EL (cell line): ENCODE results near the gene ADGRF4.
"Not testable (repeated sequence)": the region's sequence is repeated elsewhere in the genome, so short reads cannot be mapped to it uniquely, and the experiment has no call there.

ENCODE experiments used
- DNase-seq: peaks from one replicate; pipeline ENCODE4 v3.0.0-alpha.2; 2016

ADGRF4 gene

GRCh38 chr6:47736083-47736700, 37.8 kb downstream of the ADGRF4 start:
- DNase-seq = no peak

- DNase-seq = no peak
Observed at GRCh38 chr6:47737406-47737805, 39.0 kb downstream of the ADGRF4 start.

- DNase-seq = no peak
Observed at GRCh38 chr6:47740714-47741113, 42.3 kb downstream of the ADGRF4 start.

DNA sequence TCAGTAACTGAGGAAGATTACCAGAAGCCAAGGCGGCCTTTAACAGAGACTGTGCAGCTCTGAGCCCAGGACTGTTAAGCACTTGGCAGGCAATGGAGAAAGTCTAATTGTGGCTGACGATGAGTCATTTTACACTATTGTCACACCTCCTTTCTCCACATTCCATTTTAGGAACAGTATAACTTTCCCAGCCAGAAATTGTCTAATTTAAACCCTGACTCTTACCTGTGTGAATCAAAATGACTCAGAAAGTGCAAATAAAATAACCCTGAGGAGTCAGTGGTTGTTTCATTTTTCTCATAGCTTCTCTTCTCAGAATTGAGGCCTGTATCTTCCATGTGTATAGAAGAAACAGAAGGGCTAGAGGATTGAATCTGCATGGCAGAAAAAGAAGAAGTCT, 43.4 kb downstream of the ADGRF4 start:
- peak; percentile 7 for DNase-seq

DNA sequence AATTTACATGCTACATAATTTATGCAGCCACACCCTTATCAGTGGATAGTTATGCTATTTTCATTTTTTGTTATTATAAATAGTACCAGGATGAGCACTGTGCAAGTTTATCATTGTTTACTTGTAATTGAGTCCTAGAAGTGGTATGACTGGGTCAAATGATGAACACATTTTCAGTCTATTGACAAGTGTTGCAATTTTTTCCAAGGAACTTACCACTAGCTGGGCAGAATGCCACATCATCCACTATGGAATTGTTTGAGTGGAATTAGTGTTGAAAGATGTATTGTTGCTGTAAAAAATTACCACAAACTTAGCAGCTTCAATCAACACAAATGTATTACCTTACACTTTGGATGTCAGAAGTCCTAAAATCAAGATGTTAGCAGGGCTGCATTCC, 45.4 kb downstream of the ADGRF4 start:
- peak; percentile 6 for DNase-seq

DNA sequence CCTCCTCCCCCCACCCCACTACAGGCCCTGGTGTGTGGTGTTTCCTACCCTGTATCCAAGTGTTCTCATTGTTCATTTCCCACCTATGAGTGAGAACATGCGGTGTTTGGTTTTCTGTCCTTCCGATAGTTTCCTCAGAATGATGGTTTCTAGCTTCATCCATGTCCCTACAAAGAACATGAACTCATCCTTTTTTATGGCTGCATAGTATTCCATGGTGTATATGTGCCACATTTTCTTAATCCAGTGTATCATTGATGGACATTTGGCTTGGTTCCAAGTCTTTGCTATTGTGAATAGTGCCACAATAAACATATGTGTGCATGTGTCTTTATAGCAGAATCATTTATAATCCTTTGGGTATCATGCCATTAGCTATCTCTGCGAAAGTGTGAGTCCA, 46.9 kb downstream of the ADGRF4 start:
- DNase-seq = not testable (repeated sequence)

GRCh38 chr6:47749757-47750156, 51.4 kb downstream of the ADGRF4 start:
- DNase-seq = no peak

GRCh38 chr6:47752801-47753200, 54.4 kb downstream of the ADGRF4 start:
- DNase-seq = no peak

DNA sequence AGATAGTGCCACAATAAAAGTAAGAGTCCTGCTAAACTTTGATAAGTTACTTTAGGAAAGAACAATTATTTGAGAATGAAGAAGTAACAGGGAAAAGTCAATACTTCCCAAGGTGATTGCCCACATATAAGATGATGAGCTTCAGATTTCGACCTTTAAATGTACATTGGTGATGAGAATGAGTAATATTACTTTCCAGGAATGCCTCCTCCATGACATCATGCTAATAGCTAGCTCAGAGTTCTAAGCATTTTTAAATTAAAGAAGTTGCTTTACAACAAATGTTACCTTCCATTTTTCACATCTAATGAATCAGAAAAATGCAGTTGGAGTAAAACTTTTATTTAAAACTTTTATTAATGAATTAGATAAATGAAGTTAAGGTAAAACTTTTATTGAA, 61.0 kb downstream of the ADGRF4 start:
- DNase-seq = peak; percentile 4

DNA sequence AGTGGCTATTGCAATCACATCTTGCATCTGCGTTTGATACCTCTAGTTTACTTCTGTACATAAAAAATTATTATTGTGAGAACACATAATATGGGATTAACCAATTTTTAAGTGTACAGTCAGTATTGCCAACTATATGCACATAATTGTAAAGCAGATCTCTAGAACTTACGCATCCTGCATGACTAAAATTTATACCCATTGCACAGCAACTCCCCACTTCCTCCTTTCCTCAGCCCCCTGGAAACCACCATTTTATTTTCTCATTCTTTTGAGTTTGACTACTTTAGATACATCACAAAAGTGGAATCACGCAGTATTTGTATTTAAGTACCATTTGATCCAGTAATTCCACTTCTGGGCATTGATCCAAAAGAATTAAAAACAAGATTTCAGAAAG, 64.1 kb downstream of the ADGRF4 start:
- no peak for DNase-seq

- no peak for DNase-seq
Observed at GRCh38 chr6:47766445-47766844, 68.1 kb downstream of the ADGRF4 start.

- no peak for DNase-seq
Observed at GRCh38 chr6:47767102-47767501, 68.7 kb downstream of the ADGRF4 start.

GRCh38 chr6:47769982-47770381, 71.6 kb downstream of the ADGRF4 start:
- no peak for DNase-seq
